OCI-LY7 (cell line): ENCODE results near the gene FIGNL1. TPM values are rescaled to one million over a fixed set of nuclear protein-coding genes. Genes with fewer than 3 reads are reported as not detected.

Experiments used
- BruUV-seq: library from RNA; stranded (reverse); fragments of 400-500 nt; replicated peaks from 2 replicates; lab custom pipeline; 2021; lab: Mats Ljungman, UMichigan
- CTCF ChIA-PET: fragments of 300-600 bp; sonication (Branson Sonifier 250); formaldehyde crosslinking; loops from one replicate; lab custom pipeline; 2022; ENCODE audit warnings: antibody characterized with exemption; ENCODE audit not compliant: unreplicated experiment; lab: Charles Lee
- POLR2A ChIA-PET: fragments of 300-600 bp; sonication (Branson Sonifier 250); formaldehyde crosslinking; loops from one replicate; lab custom pipeline; 2022; ENCODE audit warnings: antibody characterized with exemption; lab: Charles Lee
- DNase-seq: peaks from one replicate; pipeline ENCODE4 v3.0.0-alpha.2; 2015; ENCODE audit warnings: low spot score
- H2AFZ ChIP-seq: fragments of 200-600 bp; sonication (generic), shearing (Covaris generic); 2 replicates; pipeline ENCODE4 v1.6.1; 2014; ENCODE audit warnings: mild to moderate bottlenecking, antibody characterized with exemption, low read length, moderate library complexity
- H3K27ac ChIP-seq: fragments of 200-600 bp; sonication (generic); 2 replicates; pipeline ENCODE4 v1.5.1; 2014; ENCODE audit warnings: mixed run types, low read depth, mild to moderate bottlenecking, moderate library complexity, low read length, inconsistent platforms; ENCODE audit not compliant: poor library complexity, severe bottlenecking
- H3K36me3 ChIP-seq: fragments of 200-600 bp; sonication (generic); 2 replicates; pipeline ENCODE4 v1.6.1; 2014; ENCODE audit warnings: mild to moderate bottlenecking, antibody characterized with exemption, low read length, moderate library complexity, mixed read lengths; ENCODE audit not compliant: insufficient read depth
- H3K4me1 ChIP-seq: fragments of 200-600 bp; sonication (generic); 2 replicates; pipeline ENCODE4 v1.5.1; 2014; ENCODE audit warnings: mild to moderate bottlenecking, low read length; ENCODE audit not compliant: insufficient read depth, poor library complexity, severe bottlenecking
- H3K4me2 ChIP-seq: fragments of 200-600 bp; sonication (generic); 2 replicates; pipeline ENCODE4 v1.6.1; 2014; ENCODE audit warnings: mild to moderate bottlenecking, low read length
- H3K4me3 ChIP-seq: fragments of 200-600 bp; sonication (generic); 2 replicates; pipeline ENCODE4 v1.5.1; 2014; ENCODE audit warnings: mild to moderate bottlenecking, low read depth, low read length; ENCODE audit not compliant: poor library complexity, severe bottlenecking
- H3K79me2 ChIP-seq: fragments of 200-600 bp; sonication (generic); 2 replicates; pipeline ENCODE4 v1.6.1; 2016; ENCODE audit warnings: low read depth, mild to moderate bottlenecking, low read length, moderate library complexity, mixed read lengths; ENCODE audit not compliant: insufficient read depth
- H3K9me2 ChIP-seq: fragments of 200-600 bp; sonication (generic); 2 replicates; pipeline ENCODE4 v1.6.1; 2016; ENCODE audit warnings: mild to moderate bottlenecking, low read length, mixed read lengths; ENCODE audit not compliant: insufficient read depth
- H3K9me3 ChIP-seq: fragments of 200-600 bp; sonication (generic); 2 replicates; pipeline ENCODE4 v1.6.1; 2014; ENCODE audit warnings: mild to moderate bottlenecking, mixed run types, low read length, mixed read lengths
- H4K20me1 ChIP-seq: fragments of 200-600 bp; sonication (generic); 2 replicates; pipeline ENCODE4 v1.6.1; 2014; ENCODE audit warnings: mild to moderate bottlenecking, antibody characterized with exemption, low read length, moderate library complexity, mixed read lengths; ENCODE audit not compliant: insufficient read depth
- CTCF ChIP-seq: fragments of 200-600 bp; sonication (generic); conservative IDR thresholded peaks from 2 replicates; pipeline ENCODE4 v1.5.1; 2014; ENCODE audit warnings: mild to moderate bottlenecking, antibody characterized with exemption, low read length, moderate library complexity, mixed read lengths
- EZH2phosphoT487 ChIP-seq: fragments of 200-600 bp; sonication (generic); IDR thresholded peaks from 2 replicates; pipeline ENCODE4 v1.6.1; 2018; ENCODE audit warnings: low read depth, borderline replicate concordance, mild to moderate bottlenecking, mixed run types, antibody characterized with exemption, low read length, moderate library complexity, mixed read lengths
- intact Hi-C: fragments of 100-400 bp; cut with micrococcal nuclease; formaldehyde crosslinking; loops from one replicate; pipeline ENCODE4 v1.10.0; 2022; ENCODE audit not compliant: unreplicated experiment
- total RNA-seq, 2 experiments: library from RNA; depleted of rRNA in 1 of 2; stranded (reverse); fragments of >200 nt in 1 of 2; shearing (Covaris generic) in 1 of 2; gene quantifications; 2 replicates each; pipeline ENCODE4 v1.2.3, GENCODE V29; 2014 to 2022

Gene FIGNL1
- total RNA-seq, 2 experiments from 2014 or later = 41.5 to 55.6 TPM

GRCh38 chr7:50454968-50455367, 4.8 kb upstream of the FIGNL1 start:
- no TSS peak for BruUV-seq
- TF ChIP-seq CTCF (no peak), EZH2phosphoT487 (no peak)
- no peaks in the 10 kb centered on the region for H4K20me1 ChIP-seq
- H3K4me2 ChIP-seq = no peak overlapping the region
- H3K79me2 ChIP-seq = peaks cover 1% of the 10 kb centered on the region; the same call in 1 of the 2 replicates
- no peak for DNase-seq
- H3K4me1 ChIP-seq = peaks cover 8% of the 10 kb centered on the region
- H3K4me3 ChIP-seq = no peak overlapping the region
- no peak overlapping the region for H2AFZ ChIP-seq
- ChIA-PET CTCF (no interaction called here), POLR2A (interaction anchor here (2.1 kb wide), 1 partner anchor 12 kb away, joined by 7 read pairs; no protein-coding TSS in a partner anchor)
- H3K27ac ChIP-seq = no peak overlapping the region
- H3K9me2 ChIP-seq = no peaks in the 10 kb centered on the region
- intact Hi-C loops = no loop called here
- no peaks in the 10 kb centered on the region for H3K36me3 ChIP-seq
- H3K9me3 ChIP-seq = no peaks in the 10 kb centered on the region

- DNase-seq = no peak
- intact Hi-C loops = no loop called here
- peaks cover 31% of the 10 kb centered on the region for H3K36me3 ChIP-seq
- H2AFZ ChIP-seq = peak overlapping the region; percentile 91
- H3K79me2 ChIP-seq = peaks cover 23% of the 10 kb centered on the region
- ChIA-PET POLR2A (interaction anchor here (0.6 to 2.0 kb wide), 4 partner anchors 12 to 358 kb away, joined by 3 to 7 read pairs (median 3); no protein-coding TSS in a partner anchor), CTCF (interaction anchor here (0.6 kb wide), 1 partner anchor 284 kb away, joined by 4 read pairs; no protein-coding TSS in a partner anchor)
- H3K4me1 ChIP-seq = peaks cover 22% of the 10 kb centered on the region
- TF ChIP-seq CTCF (no peak), EZH2phosphoT487 (no peak)
- H3K9me2 ChIP-seq = no peaks in the 10 kb centered on the region
- no peak overlapping the region for H3K27ac ChIP-seq
- no TSS peak for BruUV-seq
- no peaks in the 10 kb centered on the region for H3K9me3 ChIP-seq
- H3K4me2 ChIP-seq = peak overlapping the region; percentile 87
- H3K4me3 ChIP-seq = peak overlapping the region; percentile 89
- H4K20me1 ChIP-seq = peaks cover 15% of the 10 kb centered on the region; the same call in 1 of the 2 replicates
These were observed 461 bp upstream of the FIGNL1 start for GRCh38 chr7:50450590-50451032.

- Histone ChIP-seq H3K4me3 (peak overlapping the region; percentile 89), H4K20me1 (peaks cover 17% of the 10 kb centered on the region; the same call in 1 of the 2 replicates), H3K27ac (peak overlapping the region; percentile 39), H3K4me2 (peak overlapping the region; percentile 87), H3K9me3 (no peaks in the 10 kb centered on the region), H2AFZ (peak overlapping the region; percentile 91; the same call in 1 of the 2 replicates), H3K4me1 (peaks cover 29% of the 10 kb centered on the region), H3K9me2 (no peaks in the 10 kb centered on the region), H3K79me2 (peaks cover 32% of the 10 kb centered on the region), H3K36me3 (peaks cover 42% of the 10 kb centered on the region)
- POLR2A ChIA-PET = interaction anchor here (0.6 to 2.0 kb wide), 10 partner anchors 8 to 368 kb away, joined by 3 to 7 read pairs (median 3); no protein-coding TSS in a partner anchor
- peak; percentile 29 for DNase-seq
- BruUV-seq = no TSS peak
- intact Hi-C loops = no loop called here
- no peak for TF ChIP-seq EZH2phosphoT487
- TF ChIP-seq CTCF = no peak
- CTCF ChIA-PET = interaction anchor here (0.8 kb wide), 2 partner anchors 25 to 42 kb away, joined by 3 to 4 read pairs; no protein-coding TSS in a partner anchor
These were observed 659 bp downstream of the FIGNL1 start for GRCh38 chr7:50449501-50449880.
